ENCODE results near the gene GPR158. TPM values are rescaled to one million over a fixed set of nuclear protein-coding genes. Genes with fewer than 3 reads are reported as not detected.

The GPR158 gene
- total RNA-seq, 3 donors from 2014 or later (not counting 1 experiment from before 2014, with no cell fraction given) = not detected

- DNase-seq (no peak), ATAC-seq (no peak)
- H3K27ac ChIP-seq (ENCODE audit: low read length) = no peak overlapping the region
- no peaks in the 10 kb centered on the region for H3K36me3 Mint-ChIP-seq
- H3K4me1 Mint-ChIP-seq = no peaks in the 10 kb centered on the region
- H3K27me3 ChIP-seq (ENCODE audit: control insufficient read depth, insufficient read depth, low read length) = no peaks in the 10 kb centered on the region
- H3K9me3 Mint-ChIP-seq = peaks cover 3 to 4% of the 10 kb centered on the region in 2 donors
- H3K36me3 ChIP-seq (ENCODE audit: control insufficient read depth, insufficient read depth, low read length) = no peaks in the 10 kb centered on the region
- no peak overlapping the region for H3K27ac Mint-ChIP-seq
- no peaks in the 10 kb centered on the region for H3K9me3 ChIP-seq (ENCODE audit: control insufficient read depth, insufficient read depth, low read length)
- intact Hi-C loops (cut with micrococcal nuclease) = no loop called here
- H3K4me3 Mint-ChIP-seq = no peak overlapping the region
- H3K4me1 ChIP-seq (ENCODE audit: control insufficient read depth, insufficient read depth, low read length) = no peaks in the 10 kb centered on the region
- TF ChIP-seq CTCF (IDR thresholded peaks at IDR 0.05) = no peak
- H3K4me3 ChIP-seq (ENCODE audit: low read length) = no peak overlapping the region
- 60% methylated on average over 1 of the region's 2 CpGs for WGBS (ENCODE audit: insufficient coverage)
- H3K27me3 Mint-ChIP-seq (ENCODE audit: low read depth in 2 of 2) = no peaks in the 10 kb centered on the region
These were observed 471.6 kb downstream of the GPR158 start for GRCh38 chr10:25646371-25646770.

GRCh38 chr10:25651534-25651933 is 476.7 kb downstream of the GPR158 start:
- DNase-seq (no peak), ATAC-seq (no peak)
- Histone ChIP-seq H3K27ac (ENCODE audit: low read length) (no peak overlapping the region), H3K4me1 (ENCODE audit: control insufficient read depth, insufficient read depth, low read length) (no peaks in the 10 kb centered on the region), H3K9me3 (ENCODE audit: control insufficient read depth, insufficient read depth, low read length) (peaks cover 3% of the 10 kb centered on the region), H3K36me3 (ENCODE audit: control insufficient read depth, insufficient read depth, low read length) (no peaks in the 10 kb centered on the region), H3K4me3 (ENCODE audit: low read length) (no peak overlapping the region), H3K27me3 (ENCODE audit: control insufficient read depth, insufficient read depth, low read length) (no peaks in the 10 kb centered on the region)
- intact Hi-C loops (cut with micrococcal nuclease) = no loop called here
- H3K27ac Mint-ChIP-seq = no peak overlapping the region
- no peaks in the 10 kb centered on the region for H3K36me3 Mint-ChIP-seq
- WGBS (ENCODE audit: insufficient coverage) = 69% methylated on average over 1 of the region's 2 CpGs
- no peaks in the 10 kb centered on the region for H3K27me3 Mint-ChIP-seq (ENCODE audit: low read depth in 2 of 2)
- no peak overlapping the region for H3K4me3 Mint-ChIP-seq
- no peaks in the 10 kb centered on the region for H3K4me1 Mint-ChIP-seq
- TF ChIP-seq CTCF (IDR thresholded peaks at IDR 0.05) = no peak
- peaks cover 2 to 4% of the 10 kb centered on the region in 2 donors for H3K9me3 Mint-ChIP-seq

Other genes starting within 250 kb of the GPR158 start
- gene PRTFDC1, start 222.4 kb upstream of the GPR158 start, total RNA-seq = 1 to 10 TPM; 1.2 to 1.9 (median 1.4) TPM
- 1 to 10 TPM in 1 of 3 donors, under 1 TPM in 2; 0.48 to 3.0 (median 0.73) TPM for gene ENKUR, start 158.8 kb upstream of the GPR158 start, total RNA-seq
- gene THNSL1, start 158.4 kb upstream of the GPR158 start, total RNA-seq = 1 to 10 TPM; 1.2 to 2.9 (median 2.3) TPM

All from natural killer cell (primary cell).